K562 (cell line): ENCODE results near the gene HVCN1. TPM values are rescaled to one million over a fixed set of nuclear protein-coding genes. Genes with fewer than 3 reads are reported as not detected.
A peak's percentile ranks its signal among the peaks of the same experiment; 100 is the strongest.

ENCODE experiments used
- ARID1B ChIP-seq: fragments of 450-650 bp; IDR thresholded peaks from 2 replicates; pipeline ENCODE4 v1.6.1; 2016; ENCODE audit warnings: antibody characterized with exemption, mild to moderate bottlenecking, inconsistent platforms
- BRF1 ChIP-seq: IDR thresholded peaks from 3 replicates; pipeline ENCODE4 v1.6.1; 2011; ENCODE audit warnings: borderline replicate concordance, mild to moderate bottlenecking; ENCODE audit not compliant: insufficient read length; ENCODE audit errors: extremely low read depth
- EP400 ChIP-seq: fragments of 450-650 bp; IDR thresholded peaks from 2 replicates; pipeline ENCODE4 v1.6.1; 2017; ENCODE audit warnings: antibody characterized with exemption, mild to moderate bottlenecking, moderate library complexity
- EWSR1 ChIP-seq: fragments of 450-650 bp; IDR thresholded peaks from 2 replicates; pipeline ENCODE4 v1.6.1; 2018; ENCODE audit warnings: borderline replicate concordance, mild to moderate bottlenecking, low read depth, moderate library complexity; ENCODE audit not compliant: partially characterized antibody
- MYBL2 ChIP-seq, 2 experiments: fragments of 450-650 bp in 1 of 2; sonication (generic) in 1 of 2; formaldehyde crosslinking in 1 of 2; IDR thresholded peaks; 2 replicates each; pipeline versions ENCODE4 v1.6.1 to v1.8.1; 2017 to 2022; ENCODE audit warnings: borderline replicate concordance in 1 of 2, inconsistent platforms in 1 of 2, low read depth in 1 of 2, mild to moderate bottlenecking in 1 of 2, missing genetic modification reagents in 1 of 2, moderate library complexity in 1 of 2
- RBFOX2 ChIP-seq: fragments of 200-400 bp; formaldehyde crosslinking; IDR thresholded peaks from 2 replicates; pipeline ENCODE4 v1.6.1; 2017; ENCODE audit warnings: low read depth, mild to moderate bottlenecking, low read length, moderate library complexity
- ZNF217 ChIP-seq: sonication (generic); formaldehyde crosslinking; IDR thresholded peaks from 2 replicates; pipeline ENCODE4 v1.8.0; 2022; ENCODE audit warnings: mild to moderate bottlenecking, missing genetic modification reagents
- ZNF589 ChIP-seq: fragments of 200-800 bp; sonication (Bioruptor generic); IDR thresholded peaks from 2 replicates; pipeline ENCODE4 v1.6.1; 2016; ENCODE audit warnings: low read depth, missing genetic modification characterization, missing compliant biosample characterization
- polyA plus RNA-seq, 8 experiments: library from polyadenylated mRNA; depleted of rRNA in 4 of 8; stranded (reverse) in 5 of 8; unstranded in 3 of 8; fragments of >200 nt; fragmentation: Nextera tagmentation in 2 of 8; fragmentation: Illumina TruSeq in 1 of 8; extraction: Ambion mirVana in 2 of 8; extraction: Trizol in 1 of 8; gene quantifications; 2 replicates each; pipeline versions ENCODE4 v1.2.1 to v1.2.3, GENCODE V29; 2011 to 2014; ENCODE audit warnings: inconsistent platforms in 1 of 8, missing spikeins in 1 of 8
- total RNA-seq, 7 experiments: library from RNA; depleted of rRNA in 6 of 7; stranded (reverse); fragments of >200 nt in 6 of 7; fragmentation: Illumina TruSeq in 2 of 7; extraction: Trizol in 2 of 7; gene quantifications; 2 replicates each; pipeline versions ENCODE4 v1.2.1 to v1.2.3, GENCODE V29; 2011 to 2021; ENCODE audit warnings: low replicate concordance in 1 of 7
- TF ChIP-seq, protein P1 (sequence below): fragments of 250-450 bp; sonication (Bioruptor Pico); IDR thresholded peaks from 2 replicates; pipeline ENCODE4 v1.8.0; 2021; ENCODE audit warnings: moderate library complexity, mild to moderate bottlenecking, inconsistent platforms
- TF ChIP-seq, protein P2 (sequence below): fragments of 250-450 bp; sonication (Bioruptor Pico); IDR thresholded peaks from 2 replicates; pipeline ENCODE4 v1.4.0; 2020; ENCODE audit warnings: mild to moderate bottlenecking, moderate library complexity
- TF ChIP-seq, protein P3 (sequence below): fragments of 450-650 bp; formaldehyde crosslinking; IDR thresholded peaks from 2 replicates; pipeline ENCODE4 v1.4.0; 2022; ENCODE audit warnings: missing genetic modification characterization
- TF ChIP-seq, protein P4 (sequence below): sonication (generic); IDR thresholded peaks from 2 replicates; pipeline ENCODE4 v1.6.1; 2016
- TF ChIP-seq, protein P5 (sequence below): sonication (generic); formaldehyde crosslinking; IDR thresholded peaks from 2 replicates; pipeline ENCODE4 v1.8.0; 2022; ENCODE audit warnings: mild to moderate bottlenecking, missing genetic modification reagents, borderline replicate concordance
- TF ChIP-seq, protein P6 (sequence below): IDR thresholded peaks from 2 replicates; pipeline ENCODE4 v1.6.1; 2011; ENCODE audit not compliant: insufficient read length; ENCODE audit errors: extremely low read depth
- TF ChIP-seq, protein P7 (sequence below): sonication (generic); formaldehyde crosslinking; IDR thresholded peaks from 2 replicates; pipeline ENCODE4 v1.8.0; 2022; ENCODE audit warnings: mild to moderate bottlenecking, missing genetic modification reagents

The HVCN1 gene
- total and polyA plus RNA-seq, 9 of the 15 experiments (the other 6 are each of a cell fraction or from before 2014, with no cell fraction given), result 0.21 to 1.4 (median 0.74) TPM

DNA sequence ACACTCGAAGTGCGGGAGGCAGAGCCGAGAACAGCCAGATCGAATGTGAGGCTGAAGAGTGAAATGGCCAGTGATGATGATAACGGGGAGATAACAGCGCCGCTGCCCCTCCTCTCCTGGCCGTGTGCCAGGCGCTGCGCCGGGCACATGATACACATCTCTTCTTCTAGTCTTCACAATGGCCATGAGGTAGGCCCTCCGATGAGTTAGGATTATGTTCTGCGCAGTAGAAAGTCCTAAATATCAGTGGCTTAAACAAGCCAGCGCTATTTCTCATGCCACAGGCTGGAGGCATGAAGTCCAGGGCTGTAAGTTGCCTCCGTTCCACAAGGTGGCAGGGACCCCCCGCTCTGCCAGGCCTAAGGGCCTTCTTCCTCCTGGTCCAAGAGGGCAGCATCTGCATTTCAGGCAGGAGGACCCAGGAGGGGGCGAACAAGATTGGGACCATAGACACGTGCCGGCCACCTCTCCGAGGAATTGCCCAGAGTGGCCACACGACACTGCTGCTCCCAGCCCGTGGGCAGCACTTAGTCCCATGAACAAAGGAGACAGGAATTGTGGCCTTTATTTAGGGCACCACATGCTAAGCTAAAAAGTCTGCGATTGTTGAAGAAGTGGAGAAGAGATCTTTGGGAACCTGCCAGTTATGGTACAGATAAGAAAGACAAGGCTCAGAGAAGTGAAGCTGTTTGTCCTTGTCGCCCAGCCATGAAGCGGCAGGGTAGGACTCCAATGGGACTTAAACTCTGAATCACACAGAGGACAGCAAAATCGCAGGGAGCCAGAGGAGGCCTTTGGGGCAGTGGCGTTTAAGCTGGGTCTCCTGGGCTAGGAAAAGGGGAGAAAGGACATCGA, 10.9 kb upstream of the HVCN1 start (continued):
- TF ChIP-seq ZNF217 (CRISPR knock-in tag) (no peak), MYBL2 (IDR thresholded peaks at IDR 0.05; ENCODE audit: low read depth) (no peak), MYBL2 (CRISPR knock-in tag; IDR thresholded peaks at IDR 0.05; ENCODE audit: borderline replicate concordance) (no peak), BRF1 (no peak), ARID1B (peak; percentile 34), RBFOX2 (no peak; the same call in 1 of the 2 replicates), ZNF589 (no peak; the same call in 1 of the 2 replicates), EP400 (peak; percentile 17; the same call in 1 of the 2 replicates), EWSR1 (no peak)
- TF ChIP-seq, protein P1, sequence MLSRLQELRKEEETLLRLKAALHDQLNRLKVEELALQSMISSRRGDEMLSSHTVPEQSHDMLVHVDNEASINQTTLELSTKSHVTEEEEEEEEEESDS (CRISPR knock-in tag), result no peak
- TF ChIP-seq, protein P2, sequence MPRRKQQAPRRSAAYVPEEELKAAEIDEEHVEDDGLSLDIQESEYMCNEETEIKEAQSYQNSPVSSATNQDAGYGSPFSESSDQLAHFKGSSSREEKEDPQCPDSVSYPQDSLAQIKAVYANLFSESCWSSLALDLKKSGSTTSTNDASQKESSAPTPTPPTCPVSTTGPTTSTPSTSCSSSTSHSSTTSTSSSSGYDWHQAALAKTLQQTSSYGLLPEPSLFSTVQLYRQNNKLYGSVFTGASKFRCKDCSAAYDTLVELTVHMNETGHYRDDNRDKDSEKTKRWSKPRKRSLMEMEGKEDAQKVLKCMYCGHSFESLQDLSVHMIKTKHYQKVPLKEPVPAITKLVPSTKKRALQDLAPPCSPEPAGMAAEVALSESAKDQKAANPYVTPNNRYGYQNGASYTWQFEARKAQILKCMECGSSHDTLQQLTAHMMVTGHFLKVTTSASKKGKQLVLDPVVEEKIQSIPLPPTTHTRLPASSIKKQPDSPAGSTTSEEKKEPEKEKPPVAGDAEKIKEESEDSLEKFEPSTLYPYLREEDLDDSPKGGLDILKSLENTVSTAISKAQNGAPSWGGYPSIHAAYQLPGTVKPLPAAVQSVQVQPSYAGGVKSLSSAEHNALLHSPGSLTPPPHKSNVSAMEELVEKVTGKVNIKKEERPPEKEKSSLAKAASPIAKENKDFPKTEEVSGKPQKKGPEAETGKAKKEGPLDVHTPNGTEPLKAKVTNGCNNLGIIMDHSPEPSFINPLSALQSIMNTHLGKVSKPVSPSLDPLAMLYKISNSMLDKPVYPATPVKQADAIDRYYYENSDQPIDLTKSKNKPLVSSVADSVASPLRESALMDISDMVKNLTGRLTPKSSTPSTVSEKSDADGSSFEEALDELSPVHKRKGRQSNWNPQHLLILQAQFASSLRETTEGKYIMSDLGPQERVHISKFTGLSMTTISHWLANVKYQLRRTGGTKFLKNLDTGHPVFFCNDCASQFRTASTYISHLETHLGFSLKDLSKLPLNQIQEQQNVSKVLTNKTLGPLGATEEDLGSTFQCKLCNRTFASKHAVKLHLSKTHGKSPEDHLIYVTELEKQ (CRISPR knock-in tag), result no peak
- TF ChIP-seq, protein P3, sequence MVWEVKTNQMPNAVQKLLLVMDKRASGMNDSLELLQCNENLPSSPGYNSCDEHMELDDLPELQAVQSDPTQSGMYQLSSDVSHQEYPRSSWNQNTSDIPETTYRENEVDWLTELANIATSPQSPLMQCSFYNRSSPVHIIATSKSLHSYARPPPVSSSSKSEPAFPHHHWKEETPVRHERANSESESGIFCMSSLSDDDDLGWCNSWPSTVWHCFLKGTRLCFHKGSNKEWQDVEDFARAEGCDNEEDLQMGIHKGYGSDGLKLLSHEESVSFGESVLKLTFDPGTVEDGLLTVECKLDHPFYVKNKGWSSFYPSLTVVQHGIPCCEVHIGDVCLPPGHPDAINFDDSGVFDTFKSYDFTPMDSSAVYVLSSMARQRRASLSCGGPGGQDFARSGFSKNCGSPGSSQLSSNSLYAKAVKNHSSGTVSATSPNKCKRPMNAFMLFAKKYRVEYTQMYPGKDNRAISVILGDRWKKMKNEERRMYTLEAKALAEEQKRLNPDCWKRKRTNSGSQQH, result no peak
- TF ChIP-seq, protein P4, sequence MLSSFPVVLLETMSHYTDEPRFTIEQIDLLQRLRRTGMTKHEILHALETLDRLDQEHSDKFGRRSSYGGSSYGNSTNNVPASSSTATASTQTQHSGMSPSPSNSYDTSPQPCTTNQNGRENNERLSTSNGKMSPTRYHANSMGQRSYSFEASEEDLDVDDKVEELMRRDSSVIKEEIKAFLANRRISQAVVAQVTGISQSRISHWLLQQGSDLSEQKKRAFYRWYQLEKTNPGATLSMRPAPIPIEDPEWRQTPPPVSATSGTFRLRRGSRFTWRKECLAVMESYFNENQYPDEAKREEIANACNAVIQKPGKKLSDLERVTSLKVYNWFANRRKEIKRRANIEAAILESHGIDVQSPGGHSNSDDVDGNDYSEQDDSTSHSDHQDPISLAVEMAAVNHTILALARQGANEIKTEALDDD, result 0 out of 2 replicates have a peak, but pooled peaks have one; percentile 13
- TF ChIP-seq, protein P5, sequence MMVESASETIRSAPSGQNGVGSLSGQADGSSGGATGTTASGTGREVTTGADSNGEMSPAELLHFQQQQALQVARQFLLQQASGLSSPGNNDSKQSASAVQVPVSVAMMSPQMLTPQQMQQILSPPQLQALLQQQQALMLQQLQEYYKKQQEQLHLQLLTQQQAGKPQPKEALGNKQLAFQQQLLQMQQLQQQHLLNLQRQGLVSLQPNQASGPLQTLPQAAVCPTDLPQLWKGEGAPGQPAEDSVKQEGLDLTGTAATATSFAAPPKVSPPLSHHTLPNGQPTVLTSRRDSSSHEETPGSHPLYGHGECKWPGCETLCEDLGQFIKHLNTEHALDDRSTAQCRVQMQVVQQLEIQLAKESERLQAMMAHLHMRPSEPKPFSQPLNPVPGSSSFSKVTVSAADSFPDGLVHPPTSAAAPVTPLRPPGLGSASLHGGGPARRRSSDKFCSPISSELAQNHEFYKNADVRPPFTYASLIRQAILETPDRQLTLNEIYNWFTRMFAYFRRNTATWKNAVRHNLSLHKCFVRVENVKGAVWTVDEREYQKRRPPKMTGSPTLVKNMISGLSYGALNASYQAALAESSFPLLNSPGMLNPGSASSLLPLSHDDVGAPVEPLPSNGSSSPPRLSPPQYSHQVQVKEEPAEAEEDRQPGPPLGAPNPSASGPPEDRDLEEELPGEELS (CRISPR knock-in tag), result no peak
- TF ChIP-seq, protein P6, sequence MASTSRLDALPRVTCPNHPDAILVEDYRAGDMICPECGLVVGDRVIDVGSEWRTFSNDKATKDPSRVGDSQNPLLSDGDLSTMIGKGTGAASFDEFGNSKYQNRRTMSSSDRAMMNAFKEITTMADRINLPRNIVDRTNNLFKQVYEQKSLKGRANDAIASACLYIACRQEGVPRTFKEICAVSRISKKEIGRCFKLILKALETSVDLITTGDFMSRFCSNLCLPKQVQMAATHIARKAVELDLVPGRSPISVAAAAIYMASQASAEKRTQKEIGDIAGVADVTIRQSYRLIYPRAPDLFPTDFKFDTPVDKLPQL, result no peak
- TF ChIP-seq, protein P7, sequence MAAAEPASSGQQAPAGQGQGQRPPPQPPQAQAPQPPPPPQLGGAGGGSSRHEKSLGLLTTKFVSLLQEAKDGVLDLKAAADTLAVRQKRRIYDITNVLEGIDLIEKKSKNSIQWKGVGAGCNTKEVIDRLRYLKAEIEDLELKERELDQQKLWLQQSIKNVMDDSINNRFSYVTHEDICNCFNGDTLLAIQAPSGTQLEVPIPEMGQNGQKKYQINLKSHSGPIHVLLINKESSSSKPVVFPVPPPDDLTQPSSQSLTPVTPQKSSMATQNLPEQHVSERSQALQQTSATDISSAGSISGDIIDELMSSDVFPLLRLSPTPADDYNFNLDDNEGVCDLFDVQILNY (CRISPR knock-in tag), result no peak
